Psoas muscle (tissue), 8 donors: ENCODE results near the gene TLE1. TPM values are rescaled to one million over a fixed set of nuclear protein-coding genes. Genes with fewer than 3 reads are reported as not detected.

Experiments
- ATAC-seq, 4 donors: fragments of 200-7000 bp; cut with Tn5 transposase; one replicate each; pipeline ENCODE4 v1.9.1; 2020; ENCODE audit warnings: moderate library complexity in 3 of 4, mild to moderate bottlenecking in 2 of 4
- DNase-seq, 2 donors: peaks; one replicate each; pipeline ENCODE4 v3.0.0-alpha.2; 2020
- H3K27ac ChIP-seq: fragments of 200-600 bp; one replicate; pipeline ENCODE4 v1.8.0; 2022
- H3K27me3 ChIP-seq, 3 donors: fragments of 200-600 bp in 1 of 3; one replicate each; pipeline versions ENCODE4 v1.6.1 to v1.8.0; 2013 to 2022; ENCODE audit warnings: low read length in 2 of 3, mild to moderate bottlenecking in 2 of 3, moderate library complexity in 1 of 3; ENCODE audit not compliant: insufficient read depth in 3 of 3
- H3K36me3 ChIP-seq, 2 donors: fragments of 200-600 bp in 1 of 2; one replicate each; pipeline versions ENCODE4 v1.6.1 to v1.8.0; 2013 to 2022; ENCODE audit warnings: low read depth in 1 of 2, mild to moderate bottlenecking in 1 of 2, moderate library complexity in 1 of 2; ENCODE audit not compliant: insufficient read depth in 1 of 2
- H3K4me1 ChIP-seq: fragments of 200-600 bp; one replicate; pipeline ENCODE4 v1.8.0; 2022
- H3K4me3 ChIP-seq: fragments of 200-600 bp; one replicate; pipeline ENCODE4 v1.8.0; 2022; ENCODE audit warnings: mild to moderate bottlenecking
- H3K9me3 ChIP-seq: fragments of 200-600 bp; one replicate; pipeline ENCODE4 v1.8.0; 2022
- WGBS, 3 donors: extraction: QIAGEN DNeasy Blood & Tissue Kit; methylation state at CpG; one replicate each; pipeline versions ENCODE4 v1.1.6 to v1.1.7; 2013; 5-methylcytosine and 5-hydroxymethylcytosine counted together
- intact Hi-C, 2 donors: fragments of 100-400 bp; cut with DNase I; formaldehyde crosslinking; loops; one replicate each; pipeline versions ENCODE4 v1.11.0 to v1.14.2; 2022
- polyA plus RNA-seq, 3 donors: library from polyadenylated mRNA; stranded (reverse); fragments of 200-250 nt; gene quantifications; one replicate each; pipeline ENCODE4 v1.2.3, GENCODE V29; 2013
- total RNA-seq, 4 donors: library from RNA; stranded (reverse); fragmentation: NEBNext Ultra II Directional in 2 of 4; extraction: Animal tissue kit (Norgen Biotek cat#: 25700) in 2 of 4; gene quantifications; one replicate each; pipeline versions ENCODE4 v1.2.1 to v1.2.4, GENCODE V29; 2021 to 2023
- TF ChIP-seq, protein P1 (sequence below): fragments of 200-600 bp; IDR thresholded peaks from one replicate; pipeline ENCODE4 v1.8.0; 2022; ENCODE audit warnings: antibody characterized with exemption
- donor health status: healthy with polysubstance abuse.
- donor health status: DM: no; HTN: no; CAD: no; lungs with moderate emphysema.
- donor health status: Bipolar disorder and iron deficiency.
- donor health status: healthy.
- donor health status: DM: yes; HTN: yes; CAD: no.
- donor health status: DM: no; HTN: no; CAD: no.
- donor health status: DM: no; HTN: no; CAD: no.
- donor health status: DM: yes; HTN: yes; CAD: no.

Gene TLE1
- total and polyA plus RNA-seq, 7 donors, result 14.6 to 46.7 (median 34.9) TPM

DNA sequence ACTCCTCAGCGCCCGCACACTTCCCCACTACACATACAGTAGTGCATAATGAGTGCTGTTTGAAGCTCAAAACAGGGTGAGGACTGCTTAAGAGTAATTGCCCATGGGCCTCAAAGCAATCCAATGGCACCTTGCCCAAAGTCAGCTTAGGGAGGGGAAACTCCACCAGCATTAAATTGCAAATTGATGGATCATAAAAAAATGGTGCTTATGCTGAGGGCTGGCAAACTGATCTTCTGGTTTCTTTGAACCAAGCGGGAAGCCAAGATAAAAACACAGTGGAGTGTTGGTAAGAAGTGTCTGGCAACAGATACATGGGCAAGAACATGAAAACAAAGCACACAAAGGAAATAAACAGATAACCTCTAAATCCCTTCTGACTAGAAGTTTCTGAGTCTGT, 28.0 kb downstream of the TLE1 start:
- Histone ChIP-seq H3K4me1 (peaks cover 50% of the 10 kb centered on the region), H3K9me3 (no peaks in the 10 kb centered on the region), H3K27me3 (no peaks in the 10 kb centered on the region), H3K36me3 (no peaks in the 10 kb centered on the region), H3K4me3 (no peak overlapping the region), H3K27ac (no peak overlapping the region)
- DNase-seq (no peak), ATAC-seq (no peak)
- intact Hi-C loops, result loop anchor here in 1 of 2 donors (5.0 kb wide), 1 partner anchor 44 kb away; no protein-coding TSS in a partner anchor
- 84 to 92% (median 91%) methylated on average over 3 of the region's 3 CpGs for WGBS, 3 donors
- TF ChIP-seq, protein P1, sequence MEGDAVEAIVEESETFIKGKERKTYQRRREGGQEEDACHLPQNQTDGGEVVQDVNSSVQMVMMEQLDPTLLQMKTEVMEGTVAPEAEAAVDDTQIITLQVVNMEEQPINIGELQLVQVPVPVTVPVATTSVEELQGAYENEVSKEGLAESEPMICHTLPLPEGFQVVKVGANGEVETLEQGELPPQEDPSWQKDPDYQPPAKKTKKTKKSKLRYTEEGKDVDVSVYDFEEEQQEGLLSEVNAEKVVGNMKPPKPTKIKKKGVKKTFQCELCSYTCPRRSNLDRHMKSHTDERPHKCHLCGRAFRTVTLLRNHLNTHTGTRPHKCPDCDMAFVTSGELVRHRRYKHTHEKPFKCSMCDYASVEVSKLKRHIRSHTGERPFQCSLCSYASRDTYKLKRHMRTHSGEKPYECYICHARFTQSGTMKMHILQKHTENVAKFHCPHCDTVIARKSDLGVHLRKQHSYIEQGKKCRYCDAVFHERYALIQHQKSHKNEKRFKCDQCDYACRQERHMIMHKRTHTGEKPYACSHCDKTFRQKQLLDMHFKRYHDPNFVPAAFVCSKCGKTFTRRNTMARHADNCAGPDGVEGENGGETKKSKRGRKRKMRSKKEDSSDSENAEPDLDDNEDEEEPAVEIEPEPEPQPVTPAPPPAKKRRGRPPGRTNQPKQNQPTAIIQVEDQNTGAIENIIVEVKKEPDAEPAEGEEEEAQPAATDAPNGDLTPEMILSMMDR, result no peak

- Histone ChIP-seq H3K9me3 (no peaks in the 10 kb centered on the region), H3K4me3 (no peak overlapping the region), H3K4me1 (peaks cover 49% of the 10 kb centered on the region), H3K36me3 (no peaks in the 10 kb centered on the region), H3K27me3 (no peaks in the 10 kb centered on the region), H3K27ac (no peak overlapping the region)
- DNase-seq, result no peak
- TF ChIP-seq, protein P1, result no peak
- intact Hi-C loops, result no loop called here
- 86 to 97% (median 90%) methylated on average over 1 of the region's 1 CpG for WGBS, 3 donors
- no peak for ATAC-seq
Observed at GRCh38 chr9:81656871-81657337, 32.4 kb downstream of the TLE1 start.

DNA sequence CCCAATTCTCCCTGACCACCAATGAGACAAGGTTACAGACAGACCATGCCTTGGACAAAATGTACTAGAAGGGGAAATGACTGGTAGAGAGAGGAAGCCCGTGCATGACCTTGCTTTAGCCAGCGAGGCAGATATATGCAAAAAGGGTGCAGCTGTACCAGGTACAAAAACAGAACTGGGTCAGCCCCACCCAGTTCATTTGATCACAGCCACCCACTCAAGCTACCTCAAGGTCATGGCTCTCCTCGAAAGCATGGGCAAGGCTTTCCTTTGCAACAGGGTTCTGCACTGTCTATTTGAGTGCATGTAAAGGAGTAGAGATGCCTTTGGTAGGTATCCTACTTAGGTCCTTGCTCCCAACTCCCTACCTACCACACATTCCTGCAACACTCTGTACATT, 33.3 kb downstream of the TLE1 start:
- H3K4me1 ChIP-seq, result peaks cover 41% of the 10 kb centered on the region
- ATAC-seq (peak; percentile 52 to 93 (median 84)), DNase-seq (no peak)
- H3K27ac ChIP-seq, result no peak overlapping the region
- no peaks in the 10 kb centered on the region for H3K27me3 ChIP-seq
- H3K9me3 ChIP-seq, result no peaks in the 10 kb centered on the region
- intact Hi-C loops, result no loop called here
- TF ChIP-seq, protein P1, result no peak
- no peak overlapping the region for H3K4me3 ChIP-seq
- H3K36me3 ChIP-seq, result peaks cover 0 to 7% of the 10 kb centered on the region in 2 donors
- 13 to 31% (median 29%) methylated on average over 3 of the region's 3 CpGs for WGBS, 3 donors

DNA sequence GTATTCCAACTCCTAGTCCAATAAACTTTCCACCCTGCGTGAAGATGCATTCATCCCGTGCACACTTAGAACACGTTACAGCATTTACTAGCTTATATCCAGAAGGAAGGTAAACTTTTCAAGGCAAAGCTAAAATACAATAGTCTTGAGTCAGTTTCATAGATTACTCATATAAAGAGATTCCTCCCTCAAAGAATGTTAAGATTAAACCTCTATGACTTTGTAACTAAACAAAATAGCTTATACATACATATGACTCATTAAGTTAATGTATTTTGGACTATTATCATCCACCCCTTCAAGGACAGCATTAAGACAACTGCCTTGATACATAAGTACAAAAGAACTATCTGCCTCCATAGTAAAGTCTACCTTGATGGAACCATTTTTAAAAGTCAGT, 36.1 kb downstream of the TLE1 start:
- Histone ChIP-seq H3K36me3 (peaks cover 0 to 22% of the 10 kb centered on the region in 2 donors), H3K27ac (no peak overlapping the region), H3K27me3 (no peaks in the 10 kb centered on the region), H3K4me3 (no peak overlapping the region), H3K4me1 (peaks cover 31% of the 10 kb centered on the region), H3K9me3 (no peaks in the 10 kb centered on the region)
- no peak for ATAC-seq
- no peak for DNase-seq
- WGBS, 3 donors, result 95 to 98% (median 96%) methylated on average over 3 of the region's 3 CpGs
- intact Hi-C loops, result no loop called here
- TF ChIP-seq, protein P1, result no peak

DNA sequence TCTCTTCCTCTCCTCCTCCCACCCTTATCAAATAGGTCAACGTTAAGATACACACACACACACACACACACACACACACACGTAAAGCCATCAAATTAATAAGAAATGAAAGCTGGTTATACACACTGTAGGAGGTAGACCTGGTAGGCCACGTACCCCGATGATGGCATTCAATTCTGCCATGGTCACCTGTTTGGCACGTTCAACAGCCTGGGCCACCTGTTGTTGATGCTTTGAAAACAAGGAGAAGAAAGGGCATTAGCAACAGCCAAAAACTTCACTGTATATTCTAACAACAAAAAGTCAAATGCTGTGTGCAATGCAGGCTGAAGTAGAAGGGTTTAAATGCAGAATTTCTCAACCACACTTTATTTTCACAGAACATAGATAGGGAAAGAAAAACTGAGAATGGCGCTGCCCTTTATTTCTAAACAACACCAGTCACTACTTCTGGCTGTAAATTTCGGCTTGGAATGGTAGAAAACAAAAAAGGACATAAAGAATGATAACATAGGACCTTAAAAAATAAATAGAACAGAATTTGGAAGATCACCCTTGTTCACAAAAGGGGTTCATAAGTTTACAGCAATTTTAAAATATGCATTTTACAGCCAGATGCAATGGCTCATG, 37.2 kb downstream of the TLE1 start:
- Histone ChIP-seq H3K4me3 (no peak overlapping the region), H3K36me3 (peaks cover 0 to 22% of the 10 kb centered on the region in 2 donors), H3K4me1 (peaks cover 34% of the 10 kb centered on the region), H3K27ac (no peak overlapping the region), H3K9me3 (no peaks in the 10 kb centered on the region), H3K27me3 (no peaks in the 10 kb centered on the region)
- TF ChIP-seq, protein P1, result no peak
- WGBS, 3 donors, result 60 to 72% (median 63%) methylated on average over 7 of the region's 7 CpGs
- intact Hi-C loops, result no loop called here
- ATAC-seq, result peak in 2 of 4 donors; percentile 28 to 40
- no peak for DNase-seq
